ENCODE data around the gene ARID3A.

ARID3A gene

DNA sequence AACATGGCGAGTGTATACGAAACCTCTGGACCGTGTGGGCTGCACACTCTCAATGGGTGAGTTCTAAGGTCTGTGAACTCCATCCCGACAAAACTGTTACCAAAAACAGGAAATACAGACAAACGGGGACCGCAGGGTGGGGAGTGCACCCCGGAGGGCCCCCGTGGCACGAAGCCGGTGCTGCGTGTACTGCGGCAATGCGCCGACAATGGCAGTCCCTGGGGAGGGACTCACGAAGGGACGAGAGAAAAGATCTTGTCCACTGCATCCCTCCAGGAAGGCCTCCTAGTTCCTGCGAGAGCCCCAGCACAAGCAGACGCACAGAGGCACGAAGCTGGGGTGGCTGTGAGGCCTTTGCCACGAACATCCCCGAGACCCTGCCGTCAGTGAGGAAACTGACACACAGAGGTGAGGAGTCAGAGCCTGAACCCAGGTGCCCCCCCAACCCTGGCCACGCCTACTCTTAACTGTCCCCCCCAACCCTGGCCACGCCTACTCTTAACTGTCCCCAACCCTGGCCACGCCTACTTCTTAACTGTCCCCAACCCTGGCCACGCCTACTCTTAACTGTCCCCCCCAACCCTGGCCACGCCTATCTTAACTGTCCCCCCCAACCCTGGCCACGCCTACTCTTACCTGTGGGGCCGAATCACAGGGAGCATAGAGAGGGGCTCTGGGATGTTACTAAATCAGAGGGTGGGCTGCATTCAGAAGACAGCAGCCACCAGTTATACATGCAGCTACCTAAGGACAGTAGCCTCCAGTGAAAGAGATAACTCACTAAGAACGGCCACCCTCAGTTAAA is 37.1 kb upstream of the ARID3A start:
- TF ChIP-seq ZFX (IDR thresholded peaks at IDR 0.05), result no peak
- TF ChIP-seq, protein P1, sequence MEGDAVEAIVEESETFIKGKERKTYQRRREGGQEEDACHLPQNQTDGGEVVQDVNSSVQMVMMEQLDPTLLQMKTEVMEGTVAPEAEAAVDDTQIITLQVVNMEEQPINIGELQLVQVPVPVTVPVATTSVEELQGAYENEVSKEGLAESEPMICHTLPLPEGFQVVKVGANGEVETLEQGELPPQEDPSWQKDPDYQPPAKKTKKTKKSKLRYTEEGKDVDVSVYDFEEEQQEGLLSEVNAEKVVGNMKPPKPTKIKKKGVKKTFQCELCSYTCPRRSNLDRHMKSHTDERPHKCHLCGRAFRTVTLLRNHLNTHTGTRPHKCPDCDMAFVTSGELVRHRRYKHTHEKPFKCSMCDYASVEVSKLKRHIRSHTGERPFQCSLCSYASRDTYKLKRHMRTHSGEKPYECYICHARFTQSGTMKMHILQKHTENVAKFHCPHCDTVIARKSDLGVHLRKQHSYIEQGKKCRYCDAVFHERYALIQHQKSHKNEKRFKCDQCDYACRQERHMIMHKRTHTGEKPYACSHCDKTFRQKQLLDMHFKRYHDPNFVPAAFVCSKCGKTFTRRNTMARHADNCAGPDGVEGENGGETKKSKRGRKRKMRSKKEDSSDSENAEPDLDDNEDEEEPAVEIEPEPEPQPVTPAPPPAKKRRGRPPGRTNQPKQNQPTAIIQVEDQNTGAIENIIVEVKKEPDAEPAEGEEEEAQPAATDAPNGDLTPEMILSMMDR (conservative IDR thresholded peaks at IDR 0.05), result no peak

DNA sequence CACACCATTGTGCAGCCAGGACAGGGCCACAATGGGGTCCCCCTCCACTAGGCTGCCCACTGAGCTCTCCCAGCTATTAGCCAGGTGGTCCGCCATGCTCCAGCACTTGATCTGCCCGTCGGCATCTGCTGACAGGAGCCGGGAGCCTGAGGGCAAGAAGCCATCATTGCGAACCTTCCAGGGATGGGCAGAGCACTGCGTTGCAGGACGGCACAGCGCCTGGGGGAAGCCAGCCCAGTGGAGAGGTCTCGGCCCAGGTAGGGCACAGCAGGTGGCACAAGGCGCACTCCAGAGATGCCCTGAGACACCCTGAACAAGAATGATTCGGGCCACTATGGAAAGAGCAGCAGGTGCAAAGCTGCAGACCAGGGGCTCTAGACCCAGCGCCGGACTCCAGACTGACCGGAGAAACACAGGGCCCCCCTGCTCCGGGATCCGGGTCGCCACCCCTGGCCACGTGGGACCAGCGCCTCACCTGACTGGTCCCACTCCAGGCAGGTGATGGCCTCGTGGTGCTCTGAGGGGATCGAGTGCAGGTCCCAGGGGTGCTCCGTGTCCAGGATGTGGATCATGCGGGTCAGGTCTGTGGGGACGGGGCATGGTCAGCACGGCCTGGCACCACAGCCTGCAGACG is 36.1 kb upstream of the ARID3A start:
- H3K27ac ChIP-seq, result no peak overlapping the region
- TF ChIP-seq ZFX (IDR thresholded peaks at IDR 0.05), result no peak
- TF ChIP-seq, protein P1 (conservative IDR thresholded peaks at IDR 0.05), result no peak

More for the DNA sequence above, 37.1 kb upstream of the ARID3A start:
- no peak overlapping the region for H3K27ac ChIP-seq

DNA sequence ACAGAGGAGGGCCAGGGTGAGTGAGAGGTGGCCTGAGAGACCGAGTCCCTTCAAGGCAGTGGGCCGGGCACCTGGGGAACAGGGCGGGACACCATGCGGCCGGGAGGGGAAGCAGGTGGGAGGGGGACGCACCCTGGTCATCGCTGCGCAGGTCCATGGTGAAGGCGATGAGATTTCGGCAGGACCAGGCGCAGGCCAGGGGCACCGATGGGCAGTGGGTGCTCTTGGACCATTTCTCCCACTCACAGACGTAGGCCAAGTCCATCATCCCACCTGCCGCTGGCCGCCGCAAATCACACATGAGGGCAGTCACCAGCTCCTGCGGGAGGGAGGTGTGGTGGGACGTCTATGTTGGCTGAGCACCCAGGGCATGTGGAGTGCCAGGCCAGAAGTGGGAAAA is 35.0 kb upstream of the ARID3A start:
- no peak overlapping the region for H3K27ac ChIP-seq
- TF ChIP-seq ZFX (IDR thresholded peaks at IDR 0.05), result no peak
- TF ChIP-seq, protein P1 (conservative IDR thresholded peaks at IDR 0.05), result no peak

DNA sequence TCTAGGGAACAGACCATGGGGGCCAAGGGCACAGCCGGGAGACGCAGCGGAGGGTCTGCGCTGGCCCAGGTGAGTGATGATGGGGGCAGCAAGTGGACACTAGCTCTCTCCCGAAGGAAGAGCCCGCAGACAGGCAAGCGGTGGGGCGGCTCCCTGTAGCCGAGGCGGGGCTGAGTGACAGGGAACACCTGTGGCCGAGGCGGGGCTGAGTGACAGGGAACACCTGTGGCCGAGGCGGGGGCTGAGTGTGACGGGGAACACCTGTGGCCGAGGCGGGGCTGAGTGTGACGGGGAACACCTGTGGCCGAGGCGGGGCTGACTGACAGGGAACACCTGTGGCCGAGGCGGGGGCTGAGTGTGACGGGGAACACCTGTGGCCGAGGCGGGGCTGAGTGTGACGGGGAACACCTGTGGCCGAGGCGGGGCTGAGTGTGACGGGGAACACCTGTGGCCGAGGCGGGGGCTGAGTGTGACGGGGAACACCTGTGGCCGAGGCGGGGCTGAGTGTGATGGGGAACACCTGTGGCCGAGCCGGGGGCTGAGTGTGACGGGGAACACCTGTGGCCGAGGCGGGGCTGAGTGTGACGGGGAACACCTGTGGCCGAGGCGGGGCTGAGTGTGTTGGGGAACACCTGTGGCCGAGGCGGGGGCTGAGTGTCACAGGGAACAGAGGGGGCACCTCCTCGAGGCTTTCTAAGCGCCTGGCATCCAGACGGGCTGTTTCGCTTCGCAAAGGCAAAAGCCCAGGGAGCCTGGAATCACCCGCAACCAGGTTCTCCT is 34.2 kb upstream of the ARID3A start:
- H3K27ac ChIP-seq, result peak overlapping the region; percentile 95; the same call in 1 of the 2 replicates

DNA sequence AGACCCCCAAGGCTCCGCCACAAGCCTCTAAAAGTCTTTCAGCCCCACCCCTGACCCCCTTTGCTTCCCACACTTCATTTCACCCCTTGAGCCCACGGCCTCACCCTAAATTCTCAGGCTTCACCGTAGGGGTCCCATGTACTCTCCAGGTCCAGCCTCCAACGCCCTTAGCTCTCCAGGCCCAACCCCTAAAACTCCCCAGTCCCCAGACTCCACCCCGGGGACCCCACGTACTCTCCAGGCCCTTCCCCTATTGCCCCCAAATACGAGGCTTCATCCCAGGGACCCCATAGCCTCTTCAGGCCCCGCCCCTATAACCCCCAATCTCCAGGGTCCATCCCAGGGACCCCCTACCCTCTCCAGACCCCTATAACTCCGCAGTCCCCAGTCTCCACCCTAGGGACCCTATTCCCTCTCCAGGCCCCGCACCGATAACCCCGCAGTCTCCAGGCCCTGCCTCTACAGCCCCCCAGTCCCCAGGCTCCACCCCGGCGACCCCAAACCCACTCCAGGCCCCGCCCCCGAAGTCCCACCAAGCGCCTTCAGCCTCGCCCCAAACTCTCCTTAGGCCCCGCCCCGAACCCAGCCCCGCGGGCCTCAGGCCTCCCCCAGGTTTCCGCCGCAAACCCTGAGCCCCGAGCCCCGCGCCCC is 33.5 kb upstream of the ARID3A start:
- no peak for TF ChIP-seq ZFX (IDR thresholded peaks at IDR 0.05)
- TF ChIP-seq, protein P1 (conservative IDR thresholded peaks at IDR 0.05), result no peak
- H3K27ac ChIP-seq, result peak overlapping the region; percentile 95

DNA sequence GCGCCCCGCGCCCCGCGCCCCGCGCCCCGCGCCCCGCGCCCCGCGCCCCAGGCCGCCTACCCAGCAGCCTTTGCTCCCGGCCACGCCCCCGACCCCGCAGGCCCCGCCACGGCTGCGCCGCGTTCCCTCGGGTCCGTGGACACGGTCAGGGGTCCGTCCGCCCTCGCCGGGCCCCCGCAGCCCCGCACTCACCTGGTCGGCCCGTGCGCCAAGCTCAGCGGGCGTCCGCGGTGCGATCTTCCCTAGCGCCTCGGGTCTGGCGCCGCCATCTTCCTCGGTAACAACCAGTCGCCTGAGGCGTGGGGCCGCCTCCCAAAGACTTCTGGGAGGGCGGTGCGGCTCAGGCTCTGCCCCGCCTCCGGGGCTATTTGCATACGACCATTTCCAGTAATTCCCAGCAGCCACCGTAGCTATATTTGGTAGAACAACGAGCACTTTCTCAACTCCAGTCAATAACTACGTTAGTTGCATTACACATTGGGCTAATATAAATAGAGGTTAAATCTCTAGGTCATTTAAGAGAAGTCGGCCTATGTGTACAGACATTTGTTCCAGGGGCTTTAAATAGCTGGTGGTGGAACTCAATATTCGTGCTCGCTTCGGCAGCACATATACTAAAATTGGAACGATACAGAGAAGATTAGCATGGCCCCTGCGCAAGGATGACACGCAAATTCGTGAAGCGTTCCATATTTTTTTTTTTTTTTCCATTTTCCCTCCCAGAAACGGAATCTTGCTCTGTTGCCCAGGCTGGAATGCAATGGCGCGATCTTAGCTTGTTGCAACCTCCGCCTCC is 32.7 kb upstream of the ARID3A start, which contains the start of the genes MED16 and RNU6-9:
MED16 (minus strand) TSS at position 294 of the 796 bp plus-strand sequence. CDS start 2,056 bp downstream, outside the sequence.
RNU6-9 (plus strand) TSS at position 591 of the 796 bp plus-strand sequence.
- TF ChIP-seq ZFX (IDR thresholded peaks at IDR 0.05), result peak; percentile 53; the same call in 1 of the 2 replicates
- TF ChIP-seq, protein P1 (conservative IDR thresholded peaks at IDR 0.05), result no peak

More for the DNA sequence above, 32.7 kb upstream of the ARID3A start, which contains the start of the genes MED16 and RNU6-9:
- H3K27ac ChIP-seq, result peak within 1 kb of the TSS; percentile 95
